Neural cell (in vitro differentiated cells): Measurements from ENCODE around the gene ARL6IP4. TPM values are rescaled to one million over a fixed set of nuclear protein-coding genes. Genes with fewer than 3 reads are reported as not detected.

Experiments used
- H2AFZ ChIP-seq: fragments of 200-600, 300-800 bp; sonication (generic), shearing (Covaris generic); 2 replicates; pipeline ENCODE4 v1.6.0; 2014; ENCODE audit warnings: low read depth, mild to moderate bottlenecking, antibody characterized with exemption, low read length, moderate library complexity
- H3F3A ChIP-seq: fragments of 200-600 bp; shearing (Covaris generic); 2 replicates; pipeline ENCODE4 v1.6.1; 2016; ENCODE audit warnings: mild to moderate bottlenecking, moderate library complexity, mixed read lengths, antibody characterized with exemption, low read length; ENCODE audit not compliant: insufficient read depth, poor library complexity, severe bottlenecking
- H3K27ac ChIP-seq: fragments of 200-600, 300-800 bp; sonication (generic), shearing (Covaris generic); 2 replicates; pipeline ENCODE4 v1.5.1; 2014; ENCODE audit warnings: mild to moderate bottlenecking, low read length, moderate library complexity
- H3K27me3 ChIP-seq: fragments of 300-800, 200-600 bp; sonication (generic), shearing (Covaris generic); 2 replicates; pipeline ENCODE4 v1.6.0; 2014; ENCODE audit warnings: mild to moderate bottlenecking, low read depth, low read length, moderate library complexity; ENCODE audit not compliant: insufficient read depth
- H3K36me3 ChIP-seq: fragments of 300-800, 200-600 bp; sonication (generic), shearing (Covaris generic); 2 replicates; pipeline ENCODE4 v1.5.1; 2014; ENCODE audit warnings: mild to moderate bottlenecking, antibody characterized with exemption, low read length, moderate library complexity; ENCODE audit not compliant: insufficient read depth
- H3K4me2 ChIP-seq: fragments of 300-800, 200-600 bp; sonication (generic), shearing (Covaris generic); 2 replicates; pipeline ENCODE4 v1.6.0; 2014; ENCODE audit warnings: mild to moderate bottlenecking, low read length
- H3K4me3 ChIP-seq: fragments of 300-800, 200-600 bp; sonication (generic), shearing (Covaris generic); 2 replicates; pipeline ENCODE4 v1.5.1; 2014; ENCODE audit warnings: mild to moderate bottlenecking, low read length, moderate library complexity
- H3K79me2 ChIP-seq: fragments of 200-600 bp; shearing (Covaris generic); replicated peaks from 2 replicates; pipeline ENCODE4 v1.6.0; 2014; ENCODE audit warnings: mild to moderate bottlenecking, low read length, moderate library complexity; ENCODE audit not compliant: insufficient read depth
- H3K9ac ChIP-seq: fragments of 300-800, 200-600 bp; sonication (generic), shearing (Covaris generic); 2 replicates; pipeline ENCODE4 v1.6.1; 2016; ENCODE audit warnings: mild to moderate bottlenecking, low read length, mixed read lengths
- H3K9me2 ChIP-seq: fragments of 200-600 bp; shearing (Covaris generic); 2 replicates; pipeline ENCODE4 v1.6.1; 2016; ENCODE audit warnings: mild to moderate bottlenecking, low read length, mixed read lengths; ENCODE audit not compliant: insufficient read depth
- H3K9me3 ChIP-seq: fragments of 200-600, 300-800 bp; sonication (generic), shearing (Covaris generic); 2 replicates; pipeline ENCODE4 v1.6.1; 2016; ENCODE audit warnings: mild to moderate bottlenecking, mixed run types, low read length, moderate library complexity, mixed read lengths
- H4K20me1 ChIP-seq: fragments of 200-600 bp; shearing (Covaris generic); 2 replicates; pipeline ENCODE4 v1.6.1; 2016; ENCODE audit warnings: mild to moderate bottlenecking, mixed run types; ENCODE audit not compliant: insufficient read depth
- CTCF ChIP-seq: fragments of 450-650 bp; IDR thresholded peaks from 2 replicates; pipeline ENCODE4 v1.5.1; 2014; ENCODE audit warnings: antibody characterized with exemption, mild to moderate bottlenecking, moderate library complexity; ENCODE audit not compliant: poor library complexity, severe bottlenecking
- EP300 ChIP-seq: fragments of 450-650 bp; conservative IDR thresholded peaks from 2 replicates; pipeline ENCODE4 v1.6.1; 2014; ENCODE audit warnings: antibody characterized with exemption, mild to moderate bottlenecking, moderate library complexity; ENCODE audit not compliant: poor library complexity, severe bottlenecking
- EZH2 ChIP-seq: fragments of 200-600, 300-800 bp; shearing (Covaris generic), sonication (generic); IDR thresholded peaks from 2 replicates; pipeline ENCODE4 v1.6.1; 2014; ENCODE audit warnings: antibody characterized with exemption, low read length, borderline replicate concordance, mild to moderate bottlenecking; ENCODE audit not compliant: insufficient read depth, poor library complexity, severe bottlenecking
- MXI1 ChIP-seq: fragments of 450-650 bp; conservative IDR thresholded peaks from 2 replicates; pipeline ENCODE4 v1.6.1; 2014; ENCODE audit warnings: antibody characterized with exemption, mild to moderate bottlenecking; ENCODE audit not compliant: poor library complexity, severe bottlenecking
- POLR2AphosphoS5 ChIP-seq: IDR thresholded peaks from 2 replicates; pipeline ENCODE4 v1.6.1; 2012
- RAD21 ChIP-seq: fragments of 450-650 bp; conservative IDR thresholded peaks from 2 replicates; pipeline ENCODE4 v1.6.1; 2014; ENCODE audit warnings: antibody characterized with exemption, mild to moderate bottlenecking, moderate library complexity
- REST ChIP-seq: IDR thresholded peaks from 2 replicates; pipeline ENCODE4 v1.6.1; 2012; ENCODE audit warnings: borderline replicate concordance
- SMC3 ChIP-seq: fragments of 450-650 bp; conservative IDR thresholded peaks from 2 replicates; pipeline ENCODE4 v1.6.1; 2014; ENCODE audit warnings: antibody characterized with exemption, mild to moderate bottlenecking, moderate library complexity; ENCODE audit not compliant: poor library complexity
- TAF1 ChIP-seq: IDR thresholded peaks from 2 replicates; pipeline ENCODE4 v1.6.1; 2012; ENCODE audit warnings: low read depth
- polyA plus RNA-seq: library from polyadenylated mRNA; depleted of rRNA; stranded (reverse); fragments of >200 nt; gene quantifications from 2 replicates; pipeline ENCODE4 v1.2.3, GENCODE V29; 2014

Gene ARL6IP4
- polyA plus RNA-seq, 1 donor from 2014 or later, result 190 TPM

- Histone ChIP-seq H3K79me2 (no peaks in the 10 kb centered on the region), H3K9me2 (no peaks in the 10 kb centered on the region), H3K9ac (no peak overlapping the region), H3K27ac (no peak overlapping the region), H3K36me3 (no peaks in the 10 kb centered on the region), H3K4me2 (no peak overlapping the region), H3F3A (no peaks in the 10 kb centered on the region), H3K9me3 (no peaks in the 10 kb centered on the region), H2AFZ (no peak overlapping the region), H3K27me3 (no peaks in the 10 kb centered on the region), H4K20me1 (no peaks in the 10 kb centered on the region), H3K4me3 (no peak overlapping the region)
- no peak for TF ChIP-seq TAF1
- TF ChIP-seq REST, result no peak
- TF ChIP-seq MXI1, result no peak
- no peak for TF ChIP-seq RAD21
- TF ChIP-seq SMC3, result no peak
- no peak for TF ChIP-seq EP300
- no peak for TF ChIP-seq EZH2
- no peak for TF ChIP-seq CTCF
- no peak for TF ChIP-seq POLR2AphosphoS5
Measured at GRCh38 chr12:123001464-123001863, 21.0 kb downstream of the ARL6IP4 start.

- Histone ChIP-seq H3K36me3 (no peaks in the 10 kb centered on the region), H3K9ac (no peak overlapping the region), H3K4me2 (no peak overlapping the region), H3F3A (no peaks in the 10 kb centered on the region), H3K9me3 (no peaks in the 10 kb centered on the region), H4K20me1 (no peaks in the 10 kb centered on the region), H3K79me2 (no peaks in the 10 kb centered on the region), H2AFZ (no peak overlapping the region), H3K27me3 (no peaks in the 10 kb centered on the region), H3K27ac (no peak overlapping the region), H3K4me3 (no peak overlapping the region), H3K9me2 (no peaks in the 10 kb centered on the region)
- no peak for TF ChIP-seq MXI1
Measured at GRCh38 chr12:123003257-123003656, 22.8 kb downstream of the ARL6IP4 start.

- H2AFZ ChIP-seq, result no peak overlapping the region
- H3F3A ChIP-seq, result no peaks in the 10 kb centered on the region
- no peak overlapping the region for H3K4me3 ChIP-seq
- H3K36me3 ChIP-seq, result no peaks in the 10 kb centered on the region
- TF ChIP-seq REST (no peak), EP300 (no peak), POLR2AphosphoS5 (no peak), SMC3 (no peak), EZH2 (no peak), RAD21 (no peak), CTCF (no peak), TAF1 (no peak), MXI1 (no peak)
- no peaks in the 10 kb centered on the region for H4K20me1 ChIP-seq
- H3K9me2 ChIP-seq, result no peaks in the 10 kb centered on the region
- no peaks in the 10 kb centered on the region for H3K27me3 ChIP-seq
- no peak overlapping the region for H3K4me2 ChIP-seq
- no peaks in the 10 kb centered on the region for H3K9me3 ChIP-seq
- H3K9ac ChIP-seq, result no peak overlapping the region
- H3K27ac ChIP-seq, result no peak overlapping the region
- no peaks in the 10 kb centered on the region for H3K79me2 ChIP-seq
Measured at GRCh38 chr12:123004287-123004686, 23.8 kb downstream of the ARL6IP4 start.
